Measurements from ENCODE around the gene TTC34.
A peak's percentile ranks its signal among the peaks of the same experiment; 100 is the strongest.

The TTC34 gene

GRCh38 chr1:2801535-2802291 is at the start of gene TTC34:
TTC34 (minus strand) TSS chr1:2801693; CDS start chr1:2800827, 866 bp downstream.
- DNase-seq, result peak; percentile 28

GRCh38 chr1:2850502-2850901 is 49.0 kb upstream of the TTC34 start:
- no peak for DNase-seq
- in situ Hi-C loops (cut with HindIII; ENCODE audit: low pct_ligation_motif_present, low pct_unique_long_range_greater_than_20kb, low sequenced_read_pairs), result no loop called here

More at GRCh38 chr1:2801535-2802291, at the start of gene TTC34:
- in situ Hi-C loops (cut with HindIII; ENCODE audit: low pct_ligation_motif_present, low pct_unique_long_range_greater_than_20kb, low sequenced_read_pairs), result no loop called here

- DNase-seq, result no peak
- in situ Hi-C loops (cut with HindIII; ENCODE audit: low pct_ligation_motif_present, low pct_unique_long_range_greater_than_20kb, low sequenced_read_pairs), result no loop called here
Observed at GRCh38 chr1:2848006-2848670, 46.6 kb upstream of the TTC34 start.

GRCh38 chr1:2847086-2847985 is 45.8 kb upstream of the TTC34 start:
- no peak for DNase-seq
- in situ Hi-C loops (cut with HindIII; ENCODE audit: low pct_ligation_motif_present, low pct_unique_long_range_greater_than_20kb, low sequenced_read_pairs), result no loop called here

- in situ Hi-C loops (cut with HindIII; ENCODE audit: low pct_ligation_motif_present, low pct_unique_long_range_greater_than_20kb, low sequenced_read_pairs), result no loop called here
- no peak for DNase-seq
Observed at GRCh38 chr1:2845869-2846268, 44.4 kb upstream of the TTC34 start.

- in situ Hi-C loops (cut with HindIII; ENCODE audit: low pct_ligation_motif_present, low pct_unique_long_range_greater_than_20kb, low sequenced_read_pairs), result no loop called here
- no peak for DNase-seq
Observed at GRCh38 chr1:2840036-2840809, 38.7 kb upstream of the TTC34 start.

GRCh38 chr1:2837823-2838222 is 36.3 kb upstream of the TTC34 start:
- no peak for DNase-seq
- in situ Hi-C loops (cut with HindIII; ENCODE audit: low pct_ligation_motif_present, low pct_unique_long_range_greater_than_20kb, low sequenced_read_pairs), result no loop called here

GRCh38 chr1:2837316-2837715 is 35.8 kb upstream of the TTC34 start:
- DNase-seq, result no peak
- in situ Hi-C loops (cut with HindIII; ENCODE audit: low pct_ligation_motif_present, low pct_unique_long_range_greater_than_20kb, low sequenced_read_pairs), result no loop called here

- in situ Hi-C loops (cut with HindIII; ENCODE audit: low pct_ligation_motif_present, low pct_unique_long_range_greater_than_20kb, low sequenced_read_pairs), result no loop called here
- DNase-seq, result no peak
Observed at GRCh38 chr1:2836333-2836970, 35.0 kb upstream of the TTC34 start.

GRCh38 chr1:2835650-2836159 is 34.2 kb upstream of the TTC34 start:
- DNase-seq, result no peak
- in situ Hi-C loops (cut with HindIII; ENCODE audit: low pct_ligation_motif_present, low pct_unique_long_range_greater_than_20kb, low sequenced_read_pairs), result no loop called here

GRCh38 chr1:2834741-2835564 is 33.5 kb upstream of the TTC34 start:
- in situ Hi-C loops (cut with HindIII; ENCODE audit: low pct_ligation_motif_present, low pct_unique_long_range_greater_than_20kb, low sequenced_read_pairs), result no loop called here
- DNase-seq, result no peak

- in situ Hi-C loops (cut with HindIII; ENCODE audit: low pct_ligation_motif_present, low pct_unique_long_range_greater_than_20kb, low sequenced_read_pairs), result no loop called here
- no peak for DNase-seq
Observed at GRCh38 chr1:2834146-2834475, 32.6 kb upstream of the TTC34 start.

- DNase-seq, result no peak
- in situ Hi-C loops (cut with HindIII; ENCODE audit: low pct_ligation_motif_present, low pct_unique_long_range_greater_than_20kb, low sequenced_read_pairs), result no loop called here
Observed at GRCh38 chr1:2833454-2834145, 32.1 kb upstream of the TTC34 start.

- no peak for DNase-seq
- in situ Hi-C loops (cut with HindIII; ENCODE audit: low pct_ligation_motif_present, low pct_unique_long_range_greater_than_20kb, low sequenced_read_pairs), result no loop called here
Observed at GRCh38 chr1:2832506-2833453, 31.3 kb upstream of the TTC34 start.

GRCh38 chr1:2831596-2832212 is 30.2 kb upstream of the TTC34 start:
- DNase-seq, result no peak
- in situ Hi-C loops (cut with HindIII; ENCODE audit: low pct_ligation_motif_present, low pct_unique_long_range_greater_than_20kb, low sequenced_read_pairs), result no loop called here

Measured in ACHN (cell line).